H9 (cell line): ENCODE results near the gene FUT9. TPM values are rescaled to one million over a fixed set of nuclear protein-coding genes. Genes with fewer than 3 reads are reported as not detected.

ENCODE experiments used
- DNase-seq: peaks from one replicate; pipeline ENCODE4 v3.0.0-alpha.2; 2017
- H2AFZ ChIP-seq: one replicate; pipeline ENCODE4 v1.6.1; 2013; ENCODE audit warnings: mild to moderate bottlenecking, low read length, control low read depth, moderate library complexity
- H2AK5ac ChIP-seq: 2 replicates; pipeline ENCODE4 v1.6.1; 2013; ENCODE audit warnings: low read length, control low read depth, mixed read lengths; ENCODE audit not compliant: insufficient read length
- H2BK120ac ChIP-seq: one replicate; pipeline ENCODE4 v1.6.1; 2013; ENCODE audit warnings: low read depth, mild to moderate bottlenecking, low read length, control low read depth, inconsistent platforms; ENCODE audit not compliant: poor library complexity, severe bottlenecking
- H2BK12ac ChIP-seq: 2 replicates; pipeline ENCODE4 v1.6.1; 2013; ENCODE audit warnings: low read length, control low read depth, mixed read lengths, low read depth; ENCODE audit not compliant: insufficient read length
- H2BK15ac ChIP-seq: 2 replicates; pipeline ENCODE4 v1.6.1; 2013; ENCODE audit warnings: low read depth, low read length, control low read depth
- H2BK20ac ChIP-seq: one replicate; pipeline ENCODE4 v1.6.1; 2013; ENCODE audit warnings: low read depth, mild to moderate bottlenecking, low read length, control low read depth, inconsistent platforms; ENCODE audit not compliant: poor library complexity, severe bottlenecking
- H2BK5ac ChIP-seq: 2 replicates; pipeline ENCODE4 v1.6.1; 2013; ENCODE audit warnings: low read length, control low read depth, mixed read lengths; ENCODE audit not compliant: insufficient read length
- H3K14ac ChIP-seq: 2 replicates; pipeline ENCODE4 v1.6.1; 2013; ENCODE audit warnings: low read length, control low read depth; ENCODE audit not compliant: insufficient read depth
- H3K18ac ChIP-seq: 2 replicates; pipeline ENCODE4 v1.6.1; 2013; ENCODE audit warnings: low read depth, mild to moderate bottlenecking, mixed read lengths, low read length, control low read depth; ENCODE audit not compliant: insufficient read length
- H3K23ac ChIP-seq: 2 replicates; pipeline ENCODE4 v1.6.1; 2013; ENCODE audit warnings: low read length, control low read depth, mixed read lengths, low read depth; ENCODE audit not compliant: insufficient read length
- H3K23me2 ChIP-seq: 2 replicates; pipeline ENCODE4 v1.6.1; 2013; ENCODE audit warnings: low read depth, mild to moderate bottlenecking, mixed read lengths, low read length, control low read depth; ENCODE audit not compliant: insufficient read length, poor library complexity, severe bottlenecking
- H3K27ac ChIP-seq: 2 replicates; pipeline ENCODE4 v1.5.1; 2013; ENCODE audit warnings: low read length, control low read depth, mixed read lengths, low read depth; ENCODE audit not compliant: insufficient read length
- H3K27me3 ChIP-seq: 2 replicates; pipeline ENCODE4 v1.6.1; 2013; ENCODE audit warnings: low read length, control low read depth, inconsistent platforms; ENCODE audit not compliant: insufficient read depth
- H3K4ac ChIP-seq: 2 replicates; pipeline ENCODE4 v1.6.1; 2013; ENCODE audit warnings: low read depth, mild to moderate bottlenecking, control low read depth, inconsistent platforms, low read length, moderate library complexity
- H3K4me1 ChIP-seq: 2 replicates; pipeline ENCODE4 v1.6.1; 2013; ENCODE audit warnings: low read length, control low read depth, inconsistent platforms; ENCODE audit not compliant: insufficient read depth
- H3K4me2 ChIP-seq: 2 replicates; pipeline ENCODE4 v1.6.1; 2013; ENCODE audit warnings: low read length, control low read depth, mixed read lengths; ENCODE audit not compliant: insufficient read length, insufficient read depth
- H3K56ac ChIP-seq: 2 replicates; pipeline ENCODE4 v1.6.1; 2013; ENCODE audit warnings: low read depth, mild to moderate bottlenecking, mixed read lengths, low read length, control low read depth; ENCODE audit not compliant: insufficient read length
- H3K79me1 ChIP-seq: 2 replicates; pipeline ENCODE4 v1.6.1; 2013; ENCODE audit warnings: low read depth, mild to moderate bottlenecking, moderate library complexity, low read length, control low read depth, inconsistent platforms; ENCODE audit not compliant: insufficient read depth, poor library complexity, severe bottlenecking
- H3K79me2 ChIP-seq: 2 replicates; pipeline ENCODE4 v1.6.1; 2013; ENCODE audit warnings: low read length, control low read depth, inconsistent platforms; ENCODE audit not compliant: insufficient read depth
- H3K9ac ChIP-seq: 2 replicates; pipeline ENCODE4 v1.6.1; 2013; ENCODE audit warnings: low read length, control low read depth, mixed read lengths; ENCODE audit not compliant: insufficient read length; ENCODE audit errors: extremely low read depth
- H3K9me3 ChIP-seq: one replicate; pipeline ENCODE4 v1.6.1; 2013; ENCODE audit warnings: low read depth, low read length, inconsistent platforms; ENCODE audit not compliant: control insufficient read depth
- H3T11ph ChIP-seq: one replicate; pipeline ENCODE4 v1.6.1; 2013; ENCODE audit warnings: mild to moderate bottlenecking, low read length, control low read depth, inconsistent platforms
- H4K20me1 ChIP-seq: one replicate; pipeline ENCODE4 v1.6.1; 2013; ENCODE audit not compliant: control insufficient read depth, insufficient read length, insufficient read depth
- H4K5ac ChIP-seq: 2 replicates; pipeline ENCODE4 v1.6.1; 2013; ENCODE audit warnings: low read depth, mild to moderate bottlenecking, mixed read lengths, low read length, control low read depth; ENCODE audit not compliant: insufficient read length
- H4K8ac ChIP-seq: replicated peaks from 2 replicates; pipeline ENCODE4 v1.6.1; 2013; ENCODE audit warnings: low read length, control low read depth, mixed read lengths, low read depth; ENCODE audit not compliant: insufficient read length
- H4K91ac ChIP-seq: 2 replicates; pipeline ENCODE4 v1.6.1; 2013; ENCODE audit warnings: low read depth, mild to moderate bottlenecking, moderate library complexity, mixed read lengths, low read length, control low read depth; ENCODE audit not compliant: insufficient read length
- H3K27ac Mint-ChIP-seq, 3 experiments: 2 replicates in 2 of 3; 3 replicates in 1 of 3; pipeline ENCODE4 v1.8.0; 2020 to 2021; ENCODE audit warnings: mixed read lengths in 3 of 3, mild to moderate bottlenecking in 1 of 3, moderate library complexity in 1 of 3
- H3K27me3 Mint-ChIP-seq: 2 replicates; pipeline ENCODE4 v1.8.0; 2021; ENCODE audit warnings: low read depth, mild to moderate bottlenecking, moderate library complexity, mixed read lengths
- H3K36me3 Mint-ChIP-seq, 3 experiments: 2 replicates in 2 of 3; 3 replicates in 1 of 3; pipeline ENCODE4 v1.8.0; 2020 to 2021; ENCODE audit warnings: low read depth in 3 of 3, mixed read lengths in 3 of 3; ENCODE audit not compliant: insufficient read depth in 1 of 3
- H3K4me1 Mint-ChIP-seq, 2 experiments: 2 replicates each; pipeline ENCODE4 v1.8.0; 2020; ENCODE audit warnings: mixed read lengths in 2 of 2
- H3K4me3 Mint-ChIP-seq, 2 experiments: 2 replicates in 1 of 2; 3 replicates in 1 of 2; pipeline ENCODE4 v1.8.0; 2020 to 2021; ENCODE audit warnings: mild to moderate bottlenecking in 2 of 2, mixed read lengths in 2 of 2, moderate library complexity in 1 of 2
- H3K9me3 Mint-ChIP-seq, 2 experiments: 2 replicates in 1 of 2; 3 replicates in 1 of 2; pipeline ENCODE4 v1.8.0; 2020; ENCODE audit warnings: mild to moderate bottlenecking in 2 of 2, mixed read lengths in 2 of 2, moderate library complexity in 1 of 2
- CTCF ChIP-seq: fragments of 200-600 bp; sonication (generic); conservative IDR thresholded peaks from 3 replicates; pipeline ENCODE4 v1.8.0; 2021; ENCODE audit warnings: antibody characterized with exemption, mild to moderate bottlenecking
- WGBS: extraction: QIAGEN DNeasy Blood & Tissue Kit; methylation state at CpG from one replicate; pipeline ENCODE4 v1.1.7; 2013; ENCODE audit warnings: missing lambda C conversion rate, low lambda C conversion rate, mixed read lengths; ENCODE audit not compliant: insufficient read length; ENCODE audit errors: extremely low coverage; 5-methylcytosine and 5-hydroxymethylcytosine counted together
- total RNA-seq: library from RNA; stranded (reverse); gene quantifications from 2 replicates; pipeline ENCODE4 v1.2.1, GENCODE V29; 2021

FUT9 gene
- total RNA-seq, 1 experiment from 2014 or later: 1.6 TPM

- H3K23me2 ChIP-seq: no peaks in the 10 kb centered on the region
- no peak overlapping the region for H4K8ac ChIP-seq
- Mint-ChIP-seq H3K4me1 (peaks cover 0 to 8% of the 10 kb centered on the region in 2 experiments; a peak in 2 of 4 replicates), H3K27ac (no peak overlapping the region), H3K27me3 (no peaks in the 10 kb centered on the region), H3K4me3 (no peak overlapping the region), H3K36me3 (no peaks in the 10 kb centered on the region), H3K9me3 (no peaks in the 10 kb centered on the region)
- no peak overlapping the region for H3K23ac ChIP-seq
- no peak overlapping the region for H4K91ac ChIP-seq
- no peaks in the 10 kb centered on the region; the same call in 1 of the 2 replicates for H3K4me1 ChIP-seq
- DNase-seq: no peak
- no peak overlapping the region for H3K9ac ChIP-seq
- H3K27ac ChIP-seq: no peak overlapping the region
- H2BK20ac ChIP-seq: no peak overlapping the region
- H3K56ac ChIP-seq: no peak overlapping the region
- no peak overlapping the region for H2BK15ac ChIP-seq
- H3K18ac ChIP-seq: no peak overlapping the region
- H3K4ac ChIP-seq: no peak overlapping the region
- H4K20me1 ChIP-seq: no peaks in the 10 kb centered on the region
- H3K14ac ChIP-seq: no peak overlapping the region
- H3T11ph ChIP-seq: no peak overlapping the region
- H3K4me2 ChIP-seq: no peak overlapping the region
- no peaks in the 10 kb centered on the region for H3K9me3 ChIP-seq
- no CpG with 5 or more reads among the region's 3 CpGs for WGBS
- no peak for TF ChIP-seq CTCF
- H3K27me3 ChIP-seq: no peaks in the 10 kb centered on the region
- H4K5ac ChIP-seq: no peak overlapping the region
- H3K79me1 ChIP-seq: no peaks in the 10 kb centered on the region
- no peak overlapping the region for H2BK120ac ChIP-seq
- no peak overlapping the region for H2AK5ac ChIP-seq
- H2BK5ac ChIP-seq: no peak overlapping the region
- H3K79me2 ChIP-seq: no peaks in the 10 kb centered on the region
- no peak overlapping the region for H2BK12ac ChIP-seq
- H2AFZ ChIP-seq: no peak overlapping the region
These were observed 198.0 kb downstream of the FUT9 start for GRCh38 chr6:96213784-96214183.
